HUES48 (cell line): Measurements from ENCODE around the gene RNF25.
A peak's percentile ranks its signal among the peaks of the same experiment; 100 is the strongest.

Experiments used
- H3K27ac ChIP-seq: one replicate; pipeline ENCODE4 v1.7.0; 2013; ENCODE audit warnings: low read depth, low read length, inconsistent platforms
- H3K27me3 ChIP-seq: 2 replicates; pipeline ENCODE4 v1.6.1; 2013; ENCODE audit warnings: mild to moderate bottlenecking, low read length; ENCODE audit not compliant: control insufficient read depth, insufficient read depth
- H3K36me3 ChIP-seq: 2 replicates; pipeline ENCODE4 v1.6.1; 2013; ENCODE audit warnings: low read length; ENCODE audit not compliant: control insufficient read depth, insufficient read depth
- H3K4me1 ChIP-seq: 2 replicates; pipeline ENCODE4 v1.6.1; 2013; ENCODE audit warnings: mild to moderate bottlenecking, low read length; ENCODE audit not compliant: control insufficient read depth, insufficient read depth
- H3K4me3 ChIP-seq: 2 replicates; pipeline ENCODE4 v1.5.1; 2013; ENCODE audit warnings: mild to moderate bottlenecking, low read depth, low read length
- H3K9ac ChIP-seq: 2 replicates; pipeline ENCODE4 v1.6.1; 2013; ENCODE audit warnings: mild to moderate bottlenecking, low read depth, low read length, moderate library complexity
- H3K9me3 ChIP-seq: 2 replicates; pipeline ENCODE4 v1.6.1; 2013; ENCODE audit warnings: low read length; ENCODE audit not compliant: control insufficient read depth, insufficient read depth

RNF25 gene, protein sequence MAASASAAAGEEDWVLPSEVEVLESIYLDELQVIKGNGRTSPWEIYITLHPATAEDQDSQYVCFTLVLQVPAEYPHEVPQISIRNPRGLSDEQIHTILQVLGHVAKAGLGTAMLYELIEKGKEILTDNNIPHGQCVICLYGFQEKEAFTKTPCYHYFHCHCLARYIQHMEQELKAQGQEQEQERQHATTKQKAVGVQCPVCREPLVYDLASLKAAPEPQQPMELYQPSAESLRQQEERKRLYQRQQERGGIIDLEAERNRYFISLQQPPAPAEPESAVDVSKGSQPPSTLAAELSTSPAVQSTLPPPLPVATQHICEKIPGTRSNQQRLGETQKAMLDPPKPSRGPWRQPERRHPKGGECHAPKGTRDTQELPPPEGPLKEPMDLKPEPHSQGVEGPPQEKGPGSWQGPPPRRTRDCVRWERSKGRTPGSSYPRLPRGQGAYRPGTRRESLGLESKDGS

GRCh38 chr2:218671654-218672566, at the start of gene RNF25, which contains the start of gene STK36:
TSS of gene RNF25 (minus strand) at chr2:218672002. CDS start at chr2:218671970, 32 bp downstream.
TSS of gene STK36 (plus strand) at chr2:218672086. CDS start at chr2:218672830, 744 bp downstream.
- peak within 1 kb of the TSS; percentile 87 for H3K4me3 ChIP-seq
- peaks cover 41% of the 10 kb centered on the region for H3K36me3 ChIP-seq
- no peaks in the 10 kb centered on the region for H3K27me3 ChIP-seq
- H3K9ac ChIP-seq: peak within 1 kb of the TSS; percentile 87
- no peaks in the 10 kb centered on the region for H3K4me1 ChIP-seq
- peak within 1 kb of the TSS; percentile 85 for H3K27ac ChIP-seq
- H3K9me3 ChIP-seq: no peaks in the 10 kb centered on the region

- Histone ChIP-seq H3K36me3 (peaks cover 4% of the 10 kb centered on the region), H3K27ac (no peak overlapping the region), H3K27me3 (no peaks in the 10 kb centered on the region)
Measured at GRCh38 chr2:218721488-218721887, 49.7 kb upstream of the RNF25 start.

DNA sequence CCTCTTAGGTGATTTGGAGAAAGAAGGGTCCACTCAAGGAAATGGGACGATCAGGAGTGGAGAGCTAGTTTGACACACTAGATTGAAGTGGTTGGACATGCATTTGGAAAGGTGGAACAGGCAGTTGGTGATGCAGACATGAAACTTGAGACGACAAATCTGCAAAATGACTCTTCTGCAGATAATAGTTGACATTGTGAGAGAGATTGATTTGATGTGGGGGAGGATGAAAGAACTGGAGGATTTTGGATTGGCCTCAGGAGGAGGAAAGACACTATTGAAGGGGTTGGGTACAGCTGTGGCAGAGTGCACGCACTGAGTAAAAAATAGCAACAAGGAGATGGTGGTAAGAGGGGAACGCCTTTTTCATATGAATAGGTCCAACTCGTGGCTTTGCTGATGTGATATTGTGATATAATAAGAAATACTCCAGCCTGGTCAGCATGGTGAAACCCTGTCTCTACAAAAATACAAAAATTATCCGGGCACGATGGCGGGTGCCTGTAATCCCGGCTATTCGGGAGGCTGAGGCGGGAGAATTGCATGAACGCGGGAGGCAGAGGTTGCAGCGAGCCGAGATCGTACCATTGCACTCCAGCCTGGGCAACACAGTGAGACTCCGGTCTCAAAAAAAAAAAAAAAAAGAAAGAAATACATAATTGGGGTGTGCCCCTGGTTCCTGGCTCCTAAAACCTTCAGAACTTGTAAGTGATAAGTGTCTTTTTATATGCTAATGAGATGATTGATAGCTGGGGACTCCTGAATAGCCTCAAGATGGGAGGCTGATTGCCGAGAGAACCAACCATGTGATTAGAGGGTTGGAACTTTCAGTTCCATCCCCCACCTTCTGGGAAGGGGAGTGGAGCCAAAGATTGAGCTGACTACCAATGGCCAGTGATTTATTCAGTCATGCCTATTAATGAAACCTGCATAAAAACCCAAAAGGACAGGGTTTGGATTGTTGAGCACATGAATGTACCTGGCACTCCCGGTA, 48.5 kb upstream of the RNF25 start:
- Histone ChIP-seq H3K4me1 (peaks cover 15% of the 10 kb centered on the region; the same call in 1 of the 2 replicates), H3K27ac (no peak overlapping the region), H3K9ac (no peak overlapping the region), H3K27me3 (no peaks in the 10 kb centered on the region), H3K4me3 (no peak overlapping the region), H3K9me3 (no peaks in the 10 kb centered on the region), H3K36me3 (peaks cover 15% of the 10 kb centered on the region)

More at GRCh38 chr2:218721488-218721887, 49.7 kb upstream of the RNF25 start:
- Histone ChIP-seq H3K9me3 (no peaks in the 10 kb centered on the region), H3K9ac (no peak overlapping the region), H3K4me3 (no peak overlapping the region), H3K4me1 (peaks cover 15% of the 10 kb centered on the region; the same call in 1 of the 2 replicates)

- Histone ChIP-seq H3K9ac (no peak overlapping the region), H3K4me1 (peaks cover 15% of the 10 kb centered on the region; the same call in 1 of the 2 replicates), H3K36me3 (peaks cover 18% of the 10 kb centered on the region), H3K27me3 (no peaks in the 10 kb centered on the region), H3K9me3 (no peaks in the 10 kb centered on the region), H3K27ac (no peak overlapping the region), H3K4me3 (no peak overlapping the region)
Measured at GRCh38 chr2:218719457-218719856, 47.7 kb upstream of the RNF25 start.

- peaks cover 22% of the 10 kb centered on the region for H3K36me3 ChIP-seq
Measured at GRCh38 chr2:218718058-218718457, 46.3 kb upstream of the RNF25 start.

DNA sequence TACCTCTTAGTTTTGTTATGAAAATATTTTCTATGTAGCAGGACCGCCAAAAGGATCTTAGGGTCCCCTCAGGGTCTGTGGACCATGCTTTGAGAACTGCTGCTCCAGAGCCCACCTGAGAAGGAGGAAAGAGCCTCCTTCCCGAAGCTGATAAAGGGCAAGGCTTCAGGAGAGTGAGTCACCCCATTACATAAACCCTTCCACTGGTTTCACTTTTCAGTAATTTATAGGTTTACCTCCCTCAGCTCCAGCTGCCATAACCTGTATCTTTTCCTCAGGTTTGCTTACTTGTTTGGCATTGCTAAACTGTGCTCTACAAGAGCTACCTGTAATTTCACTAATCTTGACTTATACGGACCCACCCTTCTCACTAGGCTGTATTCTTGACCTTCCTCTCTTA, 45.5 kb upstream of the RNF25 start:
- Histone ChIP-seq H3K36me3 (peaks cover 22% of the 10 kb centered on the region), H3K9ac (no peak overlapping the region), H3K4me3 (no peak overlapping the region), H3K9me3 (no peaks in the 10 kb centered on the region), H3K27ac (no peak overlapping the region), H3K4me1 (0 out of 2 replicates have a peak, but pooled peaks cover 4% of the 10 kb centered on the region), H3K27me3 (no peaks in the 10 kb centered on the region)

More at GRCh38 chr2:218718058-218718457, 46.3 kb upstream of the RNF25 start:
- Histone ChIP-seq H3K27me3 (no peaks in the 10 kb centered on the region), H3K4me3 (no peak overlapping the region), H3K9me3 (no peaks in the 10 kb centered on the region), H3K4me1 (peaks cover 10% of the 10 kb centered on the region; the same call in 1 of the 2 replicates), H3K9ac (no peak overlapping the region), H3K27ac (no peak overlapping the region)

- Histone ChIP-seq H3K4me1 (peaks cover 11% of the 10 kb centered on the region), H3K36me3 (peaks cover 22% of the 10 kb centered on the region), H3K27me3 (no peaks in the 10 kb centered on the region), H3K9ac (no peak overlapping the region), H3K4me3 (no peak overlapping the region), H3K27ac (no peak overlapping the region), H3K9me3 (no peaks in the 10 kb centered on the region)
Measured at GRCh38 chr2:218716070-218716469, 44.3 kb upstream of the RNF25 start.

GRCh38 chr2:218713922-218714321, 42.1 kb upstream of the RNF25 start:
- H3K4me3 ChIP-seq: no peak overlapping the region
- no peaks in the 10 kb centered on the region for H3K27me3 ChIP-seq
- peaks cover 7% of the 10 kb centered on the region for H3K4me1 ChIP-seq
- no peaks in the 10 kb centered on the region for H3K9me3 ChIP-seq
- peaks cover 22% of the 10 kb centered on the region for H3K36me3 ChIP-seq
- no peak overlapping the region for H3K27ac ChIP-seq
- no peak overlapping the region for H3K9ac ChIP-seq

DNA sequence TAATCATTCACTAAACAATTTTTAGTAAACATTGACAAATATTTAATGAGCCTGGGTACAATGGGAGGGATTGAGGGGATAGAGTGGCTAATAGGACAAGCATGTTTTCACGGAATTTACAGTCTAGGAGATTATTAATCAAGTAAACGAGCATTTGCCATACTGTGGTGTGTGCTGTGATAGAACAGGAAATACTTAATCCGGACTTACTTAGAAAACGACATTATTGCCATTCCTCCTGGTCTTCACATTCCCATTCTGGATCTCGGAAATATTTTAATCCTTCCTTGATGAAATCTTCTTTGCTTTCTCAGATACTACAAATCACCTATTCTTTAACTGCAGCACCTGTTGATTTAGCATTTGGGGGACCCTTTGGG, 39.7 kb upstream of the RNF25 start:
- Histone ChIP-seq H3K27ac (peak overlapping the region; percentile 70), H3K27me3 (no peaks in the 10 kb centered on the region), H3K9me3 (no peaks in the 10 kb centered on the region), H3K36me3 (peaks cover 17% of the 10 kb centered on the region), H3K4me3 (peak overlapping the region; percentile 92), H3K9ac (peak overlapping the region; percentile 75), H3K4me1 (peaks cover 7% of the 10 kb centered on the region)
